Measurements from ENCODE around the gene KRT15. TPM values are rescaled to one million over a fixed set of nuclear protein-coding genes. Genes with fewer than 3 reads are reported as not detected.

Gene KRT15
- total RNA-seq, 1 experiment from 2014 or later = 0.55 TPM

GRCh38 chr17:41504246-41504977 is 14.3 kb downstream of the KRT15 start:
- ChIA-PET CTCF (interaction anchor here (0.6 to 15.4 kb wide), 5 partner anchors 17 to 729 kb away, joined by 3 to 116 read pairs (median 6); no protein-coding TSS in a partner anchor), POLR2A (interaction anchor here (1.6 kb wide), 1 partner anchor 23 kb away, joined by 3 read pairs; the partner anchor contains the start of gene KRT19)
- no peak for TF ChIP-seq ZNF396 (CRISPR knock-in tag; IDR thresholded peaks at IDR 0.05; ENCODE audit: borderline replicate concordance)
- TF ChIP-seq, protein P1, sequence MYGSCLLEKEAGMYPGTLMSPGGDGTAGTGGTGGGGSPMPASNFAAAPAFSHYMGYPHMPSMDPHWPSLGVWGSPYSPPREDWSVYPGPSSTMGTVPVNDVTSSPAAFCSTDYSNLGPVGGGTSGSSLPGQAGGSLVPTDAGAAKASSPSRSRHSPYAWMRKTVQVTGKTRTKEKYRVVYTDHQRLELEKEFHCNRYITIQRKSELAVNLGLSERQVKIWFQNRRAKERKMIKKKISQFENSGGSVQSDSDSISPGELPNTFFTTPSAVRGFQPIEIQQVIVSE (CRISPR knock-in tag; IDR thresholded peaks at IDR 0.05; ENCODE audit: borderline replicate concordance) = no peak
- no peak for TF ChIP-seq STAT6 (CRISPR knock-in tag; conservative IDR thresholded peaks at IDR 0.05; ENCODE audit: low read depth)
- no peak for TF ChIP-seq ZNF281 (CRISPR knock-in tag; IDR thresholded peaks at IDR 0.05)
- TF ChIP-seq NFE2L1 (CRISPR knock-in tag; IDR thresholded peaks at IDR 0.05) = no peak
- no peak for TF ChIP-seq AR (CRISPR knock-in tag; IDR thresholded peaks at IDR 0.05)
- no peak for TF ChIP-seq JAZF1 (CRISPR knock-in tag; IDR thresholded peaks at IDR 0.05)
- no peak for TF ChIP-seq ESRRA (CRISPR knock-in tag; IDR thresholded peaks at IDR 0.05; ENCODE audit: borderline replicate concordance)
- no peak for TF ChIP-seq ZNF263 (CRISPR knock-in tag; IDR thresholded peaks at IDR 0.05; ENCODE audit: low read depth)
- TF ChIP-seq, protein P2, sequence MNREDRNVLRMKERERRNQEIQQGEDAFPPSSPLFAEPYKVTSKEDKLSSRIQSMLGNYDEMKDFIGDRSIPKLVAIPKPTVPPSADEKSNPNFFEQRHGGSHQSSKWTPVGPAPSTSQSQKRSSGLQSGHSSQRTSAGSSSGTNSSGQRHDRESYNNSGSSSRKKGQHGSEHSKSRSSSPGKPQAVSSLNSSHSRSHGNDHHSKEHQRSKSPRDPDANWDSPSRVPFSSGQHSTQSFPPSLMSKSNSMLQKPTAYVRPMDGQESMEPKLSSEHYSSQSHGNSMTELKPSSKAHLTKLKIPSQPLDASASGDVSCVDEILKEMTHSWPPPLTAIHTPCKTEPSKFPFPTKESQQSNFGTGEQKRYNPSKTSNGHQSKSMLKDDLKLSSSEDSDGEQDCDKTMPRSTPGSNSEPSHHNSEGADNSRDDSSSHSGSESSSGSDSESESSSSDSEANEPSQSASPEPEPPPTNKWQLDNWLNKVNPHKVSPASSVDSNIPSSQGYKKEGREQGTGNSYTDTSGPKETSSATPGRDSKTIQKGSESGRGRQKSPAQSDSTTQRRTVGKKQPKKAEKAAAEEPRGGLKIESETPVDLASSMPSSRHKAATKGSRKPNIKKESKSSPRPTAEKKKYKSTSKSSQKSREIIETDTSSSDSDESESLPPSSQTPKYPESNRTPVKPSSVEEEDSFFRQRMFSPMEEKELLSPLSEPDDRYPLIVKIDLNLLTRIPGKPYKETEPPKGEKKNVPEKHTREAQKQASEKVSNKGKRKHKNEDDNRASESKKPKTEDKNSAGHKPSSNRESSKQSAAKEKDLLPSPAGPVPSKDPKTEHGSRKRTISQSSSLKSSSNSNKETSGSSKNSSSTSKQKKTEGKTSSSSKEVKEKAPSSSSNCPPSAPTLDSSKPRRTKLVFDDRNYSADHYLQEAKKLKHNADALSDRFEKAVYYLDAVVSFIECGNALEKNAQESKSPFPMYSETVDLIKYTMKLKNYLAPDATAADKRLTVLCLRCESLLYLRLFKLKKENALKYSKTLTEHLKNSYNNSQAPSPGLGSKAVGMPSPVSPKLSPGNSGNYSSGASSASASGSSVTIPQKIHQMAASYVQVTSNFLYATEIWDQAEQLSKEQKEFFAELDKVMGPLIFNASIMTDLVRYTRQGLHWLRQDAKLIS (CRISPR knock-in tag; IDR thresholded peaks at IDR 0.05; ENCODE audit: borderline replicate concordance) = no peak
- TF ChIP-seq HMGA2 (CRISPR knock-in tag; IDR thresholded peaks at IDR 0.05) = no peak
- Mint-ChIP-seq H3K4me3 (no peak overlapping the region), H3K27me3 (ENCODE audit: low read depth) (peaks cover 2% of the 10 kb centered on the region), H3K27ac (no peak overlapping the region), H3K9me3 (no peaks in the 10 kb centered on the region), H3K4me1 (peaks cover 23% of the 10 kb centered on the region), H3K36me3 (no peaks in the 10 kb centered on the region)
- ATAC-seq (no peak), DNase-seq (ENCODE audit: low spot score) (no peak)

Data from WTC11 (cell line).